VCaP (cell line): Measurements from ENCODE around the gene HSPA4L.
A peak's percentile ranks its signal among the peaks of the same experiment; 100 is the strongest.

ENCODE experiments used
- H3K27ac ChIP-seq: fragments of 450-650 bp; 2 replicates; pipeline ENCODE4 v1.5.1; 2017
- CTCF ChIP-seq: fragments of 450-650 bp; conservative IDR thresholded peaks from 2 replicates; pipeline ENCODE4 v1.5.1; 2017; ENCODE audit warnings: mild to moderate bottlenecking, moderate library complexity

The HSPA4L gene

GRCh38 chr4:127870281-127870680, 88.2 kb downstream of the HSPA4L start:
- TF ChIP-seq CTCF, result no peak
- no peak overlapping the region for H3K27ac ChIP-seq

GRCh38 chr4:127870688-127871087, 88.6 kb downstream of the HSPA4L start:
- no peak overlapping the region for H3K27ac ChIP-seq
- TF ChIP-seq CTCF, result no peak

- H3K27ac ChIP-seq, result no peak overlapping the region
- TF ChIP-seq CTCF, result no peak
These were observed 93.7 kb downstream of the HSPA4L start for GRCh38 chr4:127875791-127876190.

- peak within 1 kb of the TSS; percentile 84 for H3K27ac ChIP-seq
- 0 out of 2 replicates have a peak, but pooled peaks have one; percentile 8 for TF ChIP-seq CTCF
These were observed 98.8 kb downstream of the HSPA4L start, which contains the start of gene PLK4 for GRCh38 chr4:127880763-127881562. PLK4 (plus strand) TSS chr4:127880893; CDS start chr4:127881135, 242 bp downstream.

- no peak for TF ChIP-seq CTCF
- H3K27ac ChIP-seq, result peak overlapping the region; percentile 84
These were observed 99.4 kb downstream of the HSPA4L start for GRCh38 chr4:127881563-127881864.

GRCh38 chr4:127888559-127888958, 106.4 kb downstream of the HSPA4L start:
- no peak for TF ChIP-seq CTCF
- H3K27ac ChIP-seq, result no peak overlapping the region

- TF ChIP-seq CTCF, result no peak
- no peak overlapping the region for H3K27ac ChIP-seq
These were observed 107.8 kb downstream of the HSPA4L start for GRCh38 chr4:127889903-127890302.
